GM12878 (cell line): Measurements from ENCODE around the gene CAV2. TPM values are rescaled to one million over a fixed set of nuclear protein-coding genes. Genes with fewer than 3 reads are reported as not detected.

ENCODE experiments used
- CEBPB ChIP-seq, 2 experiments: fragments of 150-350 bp in 1 of 2; IDR thresholded peaks; 2 replicates each; pipeline ENCODE4 v1.6.1; 2012 to 2014; ENCODE audit warnings: low read depth in 2 of 2, low read length in 2 of 2, borderline replicate concordance in 1 of 2, inconsistent platforms in 1 of 2
- CHD4 ChIP-seq: fragments of 200-600 bp; sonication (generic); IDR thresholded peaks from 2 replicates; pipeline ENCODE4 v1.6.1; 2016; ENCODE audit warnings: mild to moderate bottlenecking
- ETV6 ChIP-seq, 2 experiments: fragments of 450-650 bp in 1 of 2; IDR thresholded peaks in 1 of 2; conservative IDR thresholded peaks in 1 of 2; 2 replicates each; pipeline ENCODE4 v1.6.1; 2014; ENCODE audit warnings: antibody characterized with exemption in 1 of 2, borderline replicate concordance in 1 of 2, low read depth in 1 of 2, mild to moderate bottlenecking in 1 of 2, moderate library complexity in 1 of 2
- GATAD2B ChIP-seq: fragments of 450-650 bp; conservative IDR thresholded peaks from 2 replicates; pipeline ENCODE4 v1.6.1; 2017; ENCODE audit warnings: low read depth, mild to moderate bottlenecking, moderate library complexity
- MYC ChIP-seq: IDR thresholded peaks from 2 replicates; pipeline ENCODE4 v1.6.1; 2011; ENCODE audit warnings: mild to moderate bottlenecking, low read length, moderate library complexity, inconsistent platforms; ENCODE audit not compliant: insufficient read depth, insufficient replicate concordance, insufficient read length, severe bottlenecking
- NRF1 ChIP-seq: conservative IDR thresholded peaks from 2 replicates; pipeline ENCODE4 v1.6.1; 2011; ENCODE audit warnings: mild to moderate bottlenecking, low read depth, low read length, improper control_type of control experiment
- POLR2A ChIP-seq: IDR thresholded peaks from 2 replicates; pipeline ENCODE4 v1.6.1; 2011; ENCODE audit warnings: low read depth, mild to moderate bottlenecking, low read length
- YY1 ChIP-seq: IDR thresholded peaks from 2 replicates; pipeline ENCODE4 v1.6.1; 2011; ENCODE audit warnings: low read depth, mild to moderate bottlenecking, low read length
- ZNF384 ChIP-seq: IDR thresholded peaks from 2 replicates; pipeline ENCODE4 v1.6.1; 2012; ENCODE audit warnings: low read depth, mild to moderate bottlenecking, low read length, improper control_type of control experiment, borderline replicate concordance
- polyA plus RNA-seq, 11 experiments: library from polyadenylated mRNA; depleted of rRNA in 4 of 11; unstranded in 6 of 11; stranded (reverse) in 5 of 11; fragments of >200 nt; fragmentation: Nextera tagmentation in 4 of 11; fragmentation: Illumina TruSeq in 1 of 11; extraction: Ambion mirVana in 4 of 11; extraction: Trizol in 1 of 11; gene quantifications; 1 replicate in 1 of 11; 2 replicates in 10 of 11; pipeline versions ENCODE4 v1.2.1 to v1.2.3, GENCODE V29; 2011 to 2016; ENCODE audit warnings: inconsistent platforms in 2 of 11, missing spikeins in 2 of 11, low read depth in 1 of 11
- total RNA-seq, 4 experiments: library from RNA; depleted of rRNA in 3 of 4; stranded (reverse); fragments of >200 nt in 3 of 4; fragmentation: Illumina TruSeq in 1 of 4; extraction: Trizol in 1 of 4; gene quantifications; 2 replicates each; pipeline versions ENCODE4 v1.2.1 to v1.2.3, GENCODE V29; 2013 to 2021
- TF ChIP-seq, protein P1 (sequence below): fragments of 450-650 bp; IDR thresholded peaks from 2 replicates; pipeline ENCODE4 v1.6.1; 2018; ENCODE audit warnings: borderline replicate concordance, mild to moderate bottlenecking; ENCODE audit not compliant: partially characterized antibody
- TF ChIP-seq, protein P2 (sequence below), 3 experiments: IDR thresholded peaks in 2 of 3; conservative IDR thresholded peaks in 1 of 3; 2 replicates each; pipeline ENCODE4 v1.5.1; 2011; ENCODE audit warnings: low read depth in 3 of 3, low read length in 3 of 3, mild to moderate bottlenecking in 3 of 3, control low read depth in 2 of 3, moderate library complexity in 2 of 3, inconsistent platforms in 1 of 3, mixed read lengths in 1 of 3; ENCODE audit not compliant: control insufficient read depth in 2 of 3, insufficient read depth in 1 of 3; ENCODE audit errors: extremely low read depth in 1 of 3
- TF ChIP-seq, protein P3 (sequence below): fragments of 450-650 bp; IDR thresholded peaks from 2 replicates; pipeline ENCODE4 v1.6.1; 2017; ENCODE audit warnings: mild to moderate bottlenecking, low read depth, inconsistent platforms; ENCODE audit not compliant: poor library complexity, severe bottlenecking
- TF ChIP-seq, protein P4 (sequence below): fragments of 450-650 bp; IDR thresholded peaks from 2 replicates; pipeline ENCODE4 v1.6.1; 2014; ENCODE audit warnings: mild to moderate bottlenecking
- TF ChIP-seq, protein P5 (sequence below): fragments of 450-650 bp; IDR thresholded peaks from 2 replicates; pipeline ENCODE4 v1.6.1; 2016; ENCODE audit warnings: mild to moderate bottlenecking, moderate library complexity, borderline replicate concordance

CAV2 gene
- total and polyA plus RNA-seq, 10 of the 15 experiments (the other 5 are each of a cell fraction or from before 2014, with no cell fraction given), result 0.77 to 11.4 (median 2.5) TPM

DNA sequence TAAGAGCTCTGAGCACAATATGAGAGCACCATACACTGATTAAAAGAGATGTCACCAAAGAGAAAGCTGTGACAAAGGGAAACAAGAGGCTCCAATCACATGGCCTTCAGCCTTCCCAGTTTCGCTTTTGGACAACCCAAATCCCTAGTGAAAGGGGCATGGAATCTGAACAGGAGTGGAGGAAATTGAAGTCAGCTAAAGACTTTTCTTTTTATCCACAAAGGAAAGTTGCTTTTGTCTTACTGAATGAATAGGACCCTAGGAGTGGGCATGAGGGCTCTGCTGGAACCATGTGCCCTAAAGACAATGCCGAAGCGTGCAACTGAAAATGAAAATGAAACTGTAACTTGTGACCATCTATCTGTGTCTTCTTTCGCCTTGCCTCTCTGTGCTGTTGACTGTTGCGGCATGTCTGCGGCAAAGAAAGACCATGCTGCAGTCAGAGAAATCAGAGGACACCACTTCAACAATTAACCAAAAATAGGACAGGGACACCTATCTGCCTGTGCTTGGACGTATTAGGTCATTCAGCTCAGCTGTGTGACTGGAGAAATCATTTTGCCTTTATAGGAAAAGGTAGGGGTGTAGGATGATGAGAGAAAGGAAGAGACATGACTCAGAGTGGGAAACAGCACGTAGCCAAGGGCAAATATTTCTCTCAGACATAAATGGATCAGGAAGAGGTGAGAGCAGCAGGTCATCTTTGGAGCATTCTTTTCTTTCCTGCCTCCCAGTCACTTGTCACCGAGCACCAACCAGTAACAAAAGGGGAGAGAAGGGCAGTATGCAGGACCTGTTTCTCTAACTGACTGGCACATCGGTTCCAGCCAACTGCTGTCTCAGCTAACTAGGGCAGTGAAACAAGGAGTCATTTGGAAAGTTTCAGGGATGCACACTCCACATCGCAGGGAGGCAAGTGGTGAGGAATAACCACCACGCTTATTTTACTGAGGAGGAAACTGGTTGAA, 12.3 kb downstream of the CAV2 start (continued):
- TF ChIP-seq, protein P1, sequence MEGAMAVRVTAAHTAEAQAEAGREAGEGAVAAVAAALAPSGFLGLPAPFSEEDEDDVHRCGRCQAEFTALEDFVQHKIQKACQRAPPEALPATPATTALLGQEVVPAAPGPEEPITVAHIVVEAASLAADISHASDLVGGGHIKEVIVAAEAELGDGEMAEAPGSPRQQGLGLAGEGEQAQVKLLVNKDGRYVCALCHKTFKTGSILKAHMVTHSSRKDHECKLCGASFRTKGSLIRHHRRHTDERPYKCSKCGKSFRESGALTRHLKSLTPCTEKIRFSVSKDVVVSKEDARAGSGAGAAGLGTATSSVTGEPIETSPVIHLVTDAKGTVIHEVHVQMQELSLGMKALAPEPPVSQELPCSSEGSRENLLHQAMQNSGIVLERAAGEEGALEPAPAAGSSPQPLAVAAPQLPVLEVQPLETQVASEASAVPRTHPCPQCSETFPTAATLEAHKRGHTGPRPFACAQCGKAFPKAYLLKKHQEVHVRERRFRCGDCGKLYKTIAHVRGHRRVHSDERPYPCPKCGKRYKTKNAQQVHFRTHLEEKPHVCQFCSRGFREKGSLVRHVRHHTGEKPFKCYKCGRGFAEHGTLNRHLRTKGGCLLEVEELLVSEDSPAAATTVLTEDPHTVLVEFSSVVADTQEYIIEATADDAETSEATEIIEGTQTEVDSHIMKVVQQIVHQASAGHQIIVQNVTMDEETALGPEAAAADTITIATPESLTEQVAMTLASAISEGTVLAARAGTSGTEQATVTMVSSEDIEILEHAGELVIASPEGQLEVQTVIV, result no peak
- no peak for TF ChIP-seq CEBPB (IDR thresholded peaks at IDR 0.05; ENCODE audit: borderline replicate concordance in 1 of 2, low read depth in 2 of 2, low read length in 2 of 2)
- TF ChIP-seq MYC, result no peak
- TF ChIP-seq ZNF384, result no peak
- TF ChIP-seq, protein P2, sequence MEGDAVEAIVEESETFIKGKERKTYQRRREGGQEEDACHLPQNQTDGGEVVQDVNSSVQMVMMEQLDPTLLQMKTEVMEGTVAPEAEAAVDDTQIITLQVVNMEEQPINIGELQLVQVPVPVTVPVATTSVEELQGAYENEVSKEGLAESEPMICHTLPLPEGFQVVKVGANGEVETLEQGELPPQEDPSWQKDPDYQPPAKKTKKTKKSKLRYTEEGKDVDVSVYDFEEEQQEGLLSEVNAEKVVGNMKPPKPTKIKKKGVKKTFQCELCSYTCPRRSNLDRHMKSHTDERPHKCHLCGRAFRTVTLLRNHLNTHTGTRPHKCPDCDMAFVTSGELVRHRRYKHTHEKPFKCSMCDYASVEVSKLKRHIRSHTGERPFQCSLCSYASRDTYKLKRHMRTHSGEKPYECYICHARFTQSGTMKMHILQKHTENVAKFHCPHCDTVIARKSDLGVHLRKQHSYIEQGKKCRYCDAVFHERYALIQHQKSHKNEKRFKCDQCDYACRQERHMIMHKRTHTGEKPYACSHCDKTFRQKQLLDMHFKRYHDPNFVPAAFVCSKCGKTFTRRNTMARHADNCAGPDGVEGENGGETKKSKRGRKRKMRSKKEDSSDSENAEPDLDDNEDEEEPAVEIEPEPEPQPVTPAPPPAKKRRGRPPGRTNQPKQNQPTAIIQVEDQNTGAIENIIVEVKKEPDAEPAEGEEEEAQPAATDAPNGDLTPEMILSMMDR (IDR thresholded peaks at IDR 0.05 in 2 of 3, conservative IDR thresholded peaks at IDR 0.05 in 1 of 3; ENCODE audit: control insufficient read depth in 2 of 3, extremely low read depth in 1 of 3, insufficient read depth in 1 of 3, low read depth in 3 of 3, low read length in 3 of 3), result no peak
- TF ChIP-seq YY1, result 0 out of 2 replicates have a peak, but pooled peaks have one; percentile 32
- TF ChIP-seq, protein P3, sequence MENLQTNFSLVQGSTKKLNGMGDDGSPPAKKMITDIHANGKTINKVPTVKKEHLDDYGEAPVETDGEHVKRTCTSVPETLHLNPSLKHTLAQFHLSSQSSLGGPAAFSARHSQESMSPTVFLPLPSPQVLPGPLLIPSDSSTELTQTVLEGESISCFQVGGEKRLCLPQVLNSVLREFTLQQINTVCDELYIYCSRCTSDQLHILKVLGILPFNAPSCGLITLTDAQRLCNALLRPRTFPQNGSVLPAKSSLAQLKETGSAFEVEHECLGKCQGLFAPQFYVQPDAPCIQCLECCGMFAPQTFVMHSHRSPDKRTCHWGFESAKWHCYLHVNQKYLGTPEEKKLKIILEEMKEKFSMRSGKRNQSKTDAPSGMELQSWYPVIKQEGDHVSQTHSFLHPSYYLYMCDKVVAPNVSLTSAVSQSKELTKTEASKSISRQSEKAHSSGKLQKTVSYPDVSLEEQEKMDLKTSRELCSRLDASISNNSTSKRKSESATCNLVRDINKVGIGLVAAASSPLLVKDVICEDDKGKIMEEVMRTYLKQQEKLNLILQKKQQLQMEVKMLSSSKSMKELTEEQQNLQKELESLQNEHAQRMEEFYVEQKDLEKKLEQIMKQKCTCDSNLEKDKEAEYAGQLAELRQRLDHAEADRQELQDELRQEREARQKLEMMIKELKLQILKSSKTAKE, result peak; percentile 49
- TF ChIP-seq POLR2A, result peak; percentile 54
- TF ChIP-seq, protein P4, sequence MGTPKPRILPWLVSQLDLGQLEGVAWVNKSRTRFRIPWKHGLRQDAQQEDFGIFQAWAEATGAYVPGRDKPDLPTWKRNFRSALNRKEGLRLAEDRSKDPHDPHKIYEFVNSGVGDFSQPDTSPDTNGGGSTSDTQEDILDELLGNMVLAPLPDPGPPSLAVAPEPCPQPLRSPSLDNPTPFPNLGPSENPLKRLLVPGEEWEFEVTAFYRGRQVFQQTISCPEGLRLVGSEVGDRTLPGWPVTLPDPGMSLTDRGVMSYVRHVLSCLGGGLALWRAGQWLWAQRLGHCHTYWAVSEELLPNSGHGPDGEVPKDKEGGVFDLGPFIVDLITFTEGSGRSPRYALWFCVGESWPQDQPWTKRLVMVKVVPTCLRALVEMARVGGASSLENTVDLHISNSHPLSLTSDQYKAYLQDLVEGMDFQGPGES, result no peak
- TF ChIP-seq GATAD2B, result no peak
- TF ChIP-seq CHD4, result no peak
- TF ChIP-seq NRF1, result no peak
- peak in 1 of 2 experiments; percentile 47; a peak in 1 of 4 replicates for TF ChIP-seq ETV6 (conservative IDR thresholded peaks at IDR 0.05 in 1 of 2, IDR thresholded peaks at IDR 0.05 in 1 of 2; ENCODE audit: borderline replicate concordance in 1 of 2, low read depth in 1 of 2)
- TF ChIP-seq, protein P5, sequence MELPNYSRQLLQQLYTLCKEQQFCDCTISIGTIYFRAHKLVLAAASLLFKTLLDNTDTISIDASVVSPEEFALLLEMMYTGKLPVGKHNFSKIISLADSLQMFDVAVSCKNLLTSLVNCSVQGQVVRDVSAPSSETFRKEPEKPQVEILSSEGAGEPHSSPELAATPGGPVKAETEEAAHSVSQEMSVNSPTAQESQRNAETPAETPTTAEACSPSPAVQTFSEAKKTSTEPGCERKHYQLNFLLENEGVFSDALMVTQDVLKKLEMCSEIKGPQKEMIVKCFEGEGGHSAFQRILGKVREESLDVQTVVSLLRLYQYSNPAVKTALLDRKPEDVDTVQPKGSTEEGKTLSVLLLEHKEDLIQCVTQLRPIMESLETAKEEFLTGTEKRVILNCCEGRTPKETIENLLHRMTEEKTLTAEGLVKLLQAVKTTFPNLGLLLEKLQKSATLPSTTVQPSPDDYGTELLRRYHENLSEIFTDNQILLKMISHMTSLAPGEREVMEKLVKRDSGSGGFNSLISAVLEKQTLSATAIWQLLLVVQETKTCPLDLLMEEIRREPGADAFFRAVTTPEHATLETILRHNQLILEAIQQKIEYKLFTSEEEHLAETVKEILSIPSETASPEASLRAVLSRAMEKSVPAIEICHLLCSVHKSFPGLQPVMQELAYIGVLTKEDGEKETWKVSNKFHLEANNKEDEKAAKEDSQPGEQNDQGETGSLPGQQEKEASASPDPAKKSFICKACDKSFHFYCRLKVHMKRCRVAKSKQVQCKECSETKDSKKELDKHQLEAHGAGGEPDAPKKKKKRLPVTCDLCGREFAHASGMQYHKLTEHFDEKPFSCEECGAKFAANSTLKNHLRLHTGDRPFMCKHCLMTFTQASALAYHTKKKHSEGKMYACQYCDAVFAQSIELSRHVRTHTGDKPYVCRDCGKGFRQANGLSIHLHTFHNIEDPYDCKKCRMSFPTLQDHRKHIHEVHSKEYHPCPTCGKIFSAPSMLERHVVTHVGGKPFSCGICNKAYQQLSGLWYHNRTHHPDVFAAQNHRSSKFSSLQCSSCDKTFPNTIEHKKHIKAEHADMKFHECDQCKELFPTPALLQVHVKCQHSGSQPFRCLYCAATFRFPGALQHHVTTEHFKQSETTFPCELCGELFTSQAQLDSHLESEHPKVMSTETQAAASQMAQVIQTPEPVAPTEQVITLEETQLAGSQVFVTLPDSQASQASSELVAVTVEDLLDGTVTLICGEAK, result peak; percentile 27; the same call in 1 of the 2 replicates
